ENCODE data around the gene FHOD3.

FHOD3 gene

GRCh38 chr18:36529747-36530146, 232.2 kb downstream of the FHOD3 start:
- Histone ChIP-seq H3F3A (ENCODE audit: low read depth) (no peaks in the 10 kb centered on the region), H3K9ac (ENCODE audit: low read depth, low read length, poor library complexity, severe bottlenecking) (no peak overlapping the region), H3K4me1 (ENCODE audit: insufficient read depth, low read length, poor library complexity, severe bottlenecking) (peaks cover 8% of the 10 kb centered on the region), H3K9me2 (replicated peaks; ENCODE audit: low read depth, low read length) (no peaks in the 10 kb centered on the region), H3K9me3 (ENCODE audit: insufficient read depth, low read depth, low read length) (no peaks in the 10 kb centered on the region), H2AFZ (ENCODE audit: low read length) (no peak overlapping the region), H3K27me3 (ENCODE audit: insufficient read depth, low read length, poor library complexity, severe bottlenecking) (no peaks in the 10 kb centered on the region), H3K79me2 (ENCODE audit: insufficient read depth, low read length) (no peaks in the 10 kb centered on the region), H3K4me2 (ENCODE audit: low read depth, low read length, poor library complexity, severe bottlenecking) (no peak overlapping the region), H4K20me1 (ENCODE audit: insufficient read depth, low read length, poor library complexity, severe bottlenecking) (no peaks in the 10 kb centered on the region), H3K4me3 (ENCODE audit: low read length, poor library complexity, severe bottlenecking) (no peak overlapping the region), H3K36me3 (ENCODE audit: insufficient read depth, low read length) (no peaks in the 10 kb centered on the region)
- no peak for TF ChIP-seq EZH2phosphoT487 (IDR thresholded peaks at IDR 0.05; ENCODE audit: borderline replicate concordance)
- TF ChIP-seq CTCF (conservative IDR thresholded peaks at IDR 0.05; ENCODE audit: low read length): no peak

GRCh38 chr18:36530676-36531405, 233.3 kb downstream of the FHOD3 start:
- Histone ChIP-seq H4K20me1 (ENCODE audit: insufficient read depth, low read length, poor library complexity, severe bottlenecking) (no peaks in the 10 kb centered on the region), H3K9me2 (replicated peaks; ENCODE audit: low read depth, low read length) (no peaks in the 10 kb centered on the region), H3K36me3 (ENCODE audit: insufficient read depth, low read length) (no peaks in the 10 kb centered on the region), H3K27me3 (ENCODE audit: insufficient read depth, low read length, poor library complexity, severe bottlenecking) (no peaks in the 10 kb centered on the region), H3K9ac (ENCODE audit: low read depth, low read length, poor library complexity, severe bottlenecking) (no peak overlapping the region), H3K79me2 (ENCODE audit: insufficient read depth, low read length) (no peaks in the 10 kb centered on the region), H3K4me2 (ENCODE audit: low read depth, low read length, poor library complexity, severe bottlenecking) (no peak overlapping the region), H3F3A (ENCODE audit: low read depth) (no peaks in the 10 kb centered on the region), H3K9me3 (ENCODE audit: insufficient read depth, low read depth, low read length) (no peaks in the 10 kb centered on the region), H2AFZ (ENCODE audit: low read length) (no peak overlapping the region), H3K4me1 (ENCODE audit: insufficient read depth, low read length, poor library complexity, severe bottlenecking) (peaks cover 8% of the 10 kb centered on the region), H3K4me3 (ENCODE audit: low read length, poor library complexity, severe bottlenecking) (no peak overlapping the region)
- TF ChIP-seq EZH2phosphoT487 (IDR thresholded peaks at IDR 0.05; ENCODE audit: borderline replicate concordance) (no peak), CTCF (conservative IDR thresholded peaks at IDR 0.05; ENCODE audit: low read length) (no peak)

- Histone ChIP-seq H4K20me1 (ENCODE audit: insufficient read depth, low read length, poor library complexity, severe bottlenecking) (no peaks in the 10 kb centered on the region), H3F3A (ENCODE audit: low read depth) (no peaks in the 10 kb centered on the region), H3K79me2 (ENCODE audit: insufficient read depth, low read length) (no peaks in the 10 kb centered on the region), H2AFZ (ENCODE audit: low read length) (no peak overlapping the region), H3K36me3 (ENCODE audit: insufficient read depth, low read length) (no peaks in the 10 kb centered on the region), H3K9ac (ENCODE audit: low read depth, low read length, poor library complexity, severe bottlenecking) (no peak overlapping the region), H3K9me2 (replicated peaks; ENCODE audit: low read depth, low read length) (no peaks in the 10 kb centered on the region), H3K4me2 (ENCODE audit: low read depth, low read length, poor library complexity, severe bottlenecking) (no peak overlapping the region), H3K27me3 (ENCODE audit: insufficient read depth, low read length, poor library complexity, severe bottlenecking) (no peaks in the 10 kb centered on the region), H3K4me3 (ENCODE audit: low read length, poor library complexity, severe bottlenecking) (no peak overlapping the region), H3K9me3 (ENCODE audit: insufficient read depth, low read depth, low read length) (no peaks in the 10 kb centered on the region), H3K4me1 (ENCODE audit: insufficient read depth, low read length, poor library complexity, severe bottlenecking) (peaks cover 8% of the 10 kb centered on the region)
- TF ChIP-seq EZH2phosphoT487 (IDR thresholded peaks at IDR 0.05; ENCODE audit: borderline replicate concordance) (no peak), CTCF (conservative IDR thresholded peaks at IDR 0.05; ENCODE audit: low read length) (no peak)
Observed at GRCh38 chr18:36531636-36532035, 234.1 kb downstream of the FHOD3 start.
